ENCODE results near the gene ACTL6B. TPM values are rescaled to one million over a fixed set of nuclear protein-coding genes. Genes with fewer than 3 reads are reported as not detected.

ACTL6B gene
- total and polyA plus RNA-seq, 2 of the 13 experiments (the other 11 are each of a cell fraction or from before 2014, with no cell fraction given): not detected

DNA sequence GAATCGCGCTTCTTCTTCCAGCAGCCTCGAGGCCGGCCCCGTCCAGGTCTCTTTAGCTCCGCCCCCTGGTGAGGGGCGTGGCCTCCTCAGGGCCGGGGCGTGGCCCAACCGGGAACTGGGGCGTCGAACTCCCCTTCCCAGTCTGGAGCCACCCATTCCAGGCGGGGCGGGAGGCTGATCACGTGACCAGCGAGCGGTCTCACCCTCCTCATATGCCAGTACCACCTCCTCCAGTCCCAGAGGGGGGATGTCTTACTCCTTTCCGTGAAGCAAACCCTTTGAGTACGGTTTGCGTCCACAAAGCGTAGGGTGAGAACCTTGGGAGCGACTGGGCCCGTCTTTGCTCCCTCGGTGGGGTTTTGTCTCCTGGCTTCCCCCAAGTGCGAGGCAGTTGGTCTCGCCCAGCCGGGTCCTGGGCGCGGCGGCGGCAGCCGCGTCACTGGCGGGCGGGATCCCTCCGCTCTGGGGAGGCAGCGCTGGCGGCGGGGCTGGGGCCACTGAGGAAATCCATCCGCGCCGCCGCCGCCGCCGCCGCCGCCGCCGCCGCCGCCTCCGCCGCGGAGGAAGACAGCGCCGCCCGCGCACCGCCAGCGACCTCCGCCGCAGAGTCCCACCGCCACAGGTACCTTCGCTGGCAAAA lies 17.2 kb upstream of the ACTL6B start, which contains the start of gene GNB2 (continued):
- TF ChIP-seq EP300 (IDR thresholded peaks at IDR 0.05; ENCODE audit: low read depth in 2 of 2, low read length in 2 of 2): no peak
- 0 out of 2 replicates have a peak, but pooled peaks have one; percentile 27 for TF ChIP-seq EP300 (CRISPR knock-in tag; IDR thresholded peaks at IDR 0.05; ENCODE audit: borderline replicate concordance)
- TF ChIP-seq THAP11 (CRISPR knock-in tag; IDR thresholded peaks at IDR 0.05): peak; percentile 81
- no peak for TF ChIP-seq PRPF4 (IDR thresholded peaks at IDR 0.05; ENCODE audit: low read depth, low read length, poor library complexity, severe bottlenecking)
- TF ChIP-seq ZNF713 (CRISPR knock-in tag; IDR thresholded peaks at IDR 0.05): no peak
- peak; percentile 16; the same call in 1 of the 2 replicates for TF ChIP-seq ZNF558 (CRISPR knock-in tag; IDR thresholded peaks at IDR 0.05; ENCODE audit: borderline replicate concordance)
- TF ChIP-seq JDP2 (CRISPR knock-in tag; IDR thresholded peaks at IDR 0.05; ENCODE audit: borderline replicate concordance): no peak
- no peak for TF ChIP-seq SIX4 (CRISPR knock-in tag; IDR thresholded peaks at IDR 0.05)
- peak; percentile 79 for TF ChIP-seq TFDP2 (CRISPR knock-in tag; IDR thresholded peaks at IDR 0.05)
- TF ChIP-seq, protein P1, sequence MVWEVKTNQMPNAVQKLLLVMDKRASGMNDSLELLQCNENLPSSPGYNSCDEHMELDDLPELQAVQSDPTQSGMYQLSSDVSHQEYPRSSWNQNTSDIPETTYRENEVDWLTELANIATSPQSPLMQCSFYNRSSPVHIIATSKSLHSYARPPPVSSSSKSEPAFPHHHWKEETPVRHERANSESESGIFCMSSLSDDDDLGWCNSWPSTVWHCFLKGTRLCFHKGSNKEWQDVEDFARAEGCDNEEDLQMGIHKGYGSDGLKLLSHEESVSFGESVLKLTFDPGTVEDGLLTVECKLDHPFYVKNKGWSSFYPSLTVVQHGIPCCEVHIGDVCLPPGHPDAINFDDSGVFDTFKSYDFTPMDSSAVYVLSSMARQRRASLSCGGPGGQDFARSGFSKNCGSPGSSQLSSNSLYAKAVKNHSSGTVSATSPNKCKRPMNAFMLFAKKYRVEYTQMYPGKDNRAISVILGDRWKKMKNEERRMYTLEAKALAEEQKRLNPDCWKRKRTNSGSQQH (CRISPR knock-in tag; IDR thresholded peaks at IDR 0.05; ENCODE audit: low read depth): no peak; the same call in 1 of the 2 replicates
- TF ChIP-seq ZNF646 (CRISPR knock-in tag; IDR thresholded peaks at IDR 0.05): no peak
- TF ChIP-seq KMT2A (CRISPR knock-in tag; IDR thresholded peaks at IDR 0.05): peak; percentile 38; the same call in 1 of the 2 replicates
- peak; percentile 89; the same call in 1 of the 2 replicates for TF ChIP-seq PCBP1 (IDR thresholded peaks at IDR 0.05; ENCODE audit: borderline replicate concordance, low read depth, low read length)
- peak; percentile 21; the same call in 1 of the 2 replicates for TF ChIP-seq ZNF263 (CRISPR knock-in tag; IDR thresholded peaks at IDR 0.05)
- TF ChIP-seq, protein P2, sequence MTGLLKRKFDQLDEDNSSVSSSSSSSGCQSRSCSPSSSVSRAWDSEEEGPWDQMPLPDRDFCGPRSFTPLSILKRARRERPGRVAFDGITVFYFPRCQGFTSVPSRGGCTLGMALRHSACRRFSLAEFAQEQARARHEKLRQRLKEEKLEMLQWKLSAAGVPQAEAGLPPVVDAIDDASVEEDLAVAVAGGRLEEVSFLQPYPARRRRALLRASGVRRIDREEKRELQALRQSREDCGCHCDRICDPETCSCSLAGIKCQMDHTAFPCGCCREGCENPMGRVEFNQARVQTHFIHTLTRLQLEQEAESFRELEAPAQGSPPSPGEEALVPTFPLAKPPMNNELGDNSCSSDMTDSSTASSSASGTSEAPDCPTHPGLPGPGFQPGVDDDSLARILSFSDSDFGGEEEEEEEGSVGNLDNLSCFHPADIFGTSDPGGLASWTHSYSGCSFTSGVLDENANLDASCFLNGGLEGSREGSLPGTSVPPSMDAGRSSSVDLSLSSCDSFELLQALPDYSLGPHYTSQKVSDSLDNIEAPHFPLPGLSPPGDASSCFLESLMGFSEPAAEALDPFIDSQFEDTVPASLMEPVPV (CRISPR knock-in tag; IDR thresholded peaks at IDR 0.05): no peak
- peak; percentile 98 for TF ChIP-seq BHLHE40 (IDR thresholded peaks at IDR 0.05; ENCODE audit: low read length)
- no peak for TF ChIP-seq ZNF530 (CRISPR knock-in tag; IDR thresholded peaks at IDR 0.05; ENCODE audit: low read depth)
- TF ChIP-seq ZNF12 (CRISPR knock-in tag; IDR thresholded peaks at IDR 0.05): no peak; the same call in 1 of the 2 replicates
- peak in 1 of 2 experiments; percentile 58; a peak in 1 of 4 replicates for TF ChIP-seq POLR2A (IDR thresholded peaks at IDR 0.05; ENCODE audit: insufficient read depth in 1 of 2, low read depth in 2 of 2, low read length in 2 of 2)
